ENCODE data around the gene ZNF629. TPM values are rescaled to one million over a fixed set of nuclear protein-coding genes. Genes with fewer than 3 reads are reported as not detected.

The ZNF629 gene
- polyA plus RNA-seq, 3 donors = 0.27 to 2.0 (median 0.73) TPM

DNA sequence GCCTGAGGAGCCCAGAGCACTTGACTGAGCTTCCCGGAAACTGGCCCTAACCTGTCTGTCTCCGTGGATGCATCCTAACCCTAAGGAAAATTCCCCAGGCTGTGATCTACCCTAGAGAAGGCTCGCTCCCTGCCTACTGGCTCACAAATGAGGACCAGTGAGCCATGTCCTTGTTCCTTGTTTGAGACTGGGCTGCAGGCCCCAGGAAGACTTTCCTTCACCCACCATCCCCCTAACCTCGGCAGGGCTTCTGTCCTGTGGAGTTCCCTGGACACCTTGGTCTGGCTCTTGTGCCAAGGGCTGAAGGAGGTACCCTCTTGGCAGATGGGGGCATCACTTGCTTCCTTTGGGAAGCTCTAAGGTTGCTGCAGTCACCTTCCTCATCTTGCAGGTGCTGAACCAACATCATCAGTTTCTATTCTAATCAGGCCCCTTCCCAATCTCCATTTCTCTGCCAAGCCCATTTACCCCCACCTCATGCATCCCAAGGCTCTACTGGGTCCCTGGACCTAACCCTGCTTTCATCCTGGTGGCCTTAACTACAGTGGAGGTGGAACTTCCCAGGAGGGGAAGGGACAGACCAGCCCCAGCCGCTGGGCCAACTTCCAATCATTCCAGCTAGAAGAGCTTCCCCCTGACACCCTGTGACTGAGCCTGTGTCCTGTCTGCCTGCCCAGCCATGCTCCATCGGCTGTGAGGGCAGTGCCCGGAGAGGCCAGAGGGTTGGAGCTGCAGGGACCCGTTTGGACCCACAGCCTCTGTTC lies 12.5 kb downstream of the ZNF629 start:
- no peak for TF ChIP-seq CTCF (IDR thresholded peaks at IDR 0.05)
- Histone ChIP-seq H3K9me3 (replicated peaks in 1 of 2; ENCODE audit: control insufficient read depth in 1 of 2, insufficient read depth in 1 of 2, low read length in 2 of 2) (no peaks in the 10 kb centered on the region), H3K27ac (ENCODE audit: low read depth in 1 of 2, low read length in 2 of 2) (peak overlapping the region; percentile 19 to 63), H3K27me3 (ENCODE audit: control insufficient read depth in 2 of 2, insufficient read depth in 2 of 2, low read length in 2 of 2) (no peaks in the 10 kb centered on the region), H3K4me3 (replicated peaks in 1 of 3; ENCODE audit: low read depth in 2 of 3, low read length in 3 of 3) (peak overlapping the region in 1 of 3 experiments; percentile 78), H3K4me2 (replicated peaks; ENCODE audit: extremely low read depth, low read length, poor library complexity, severe bottlenecking) (peak overlapping the region; percentile 95), H3K4me1 (ENCODE audit: control insufficient read depth in 1 of 2, insufficient read depth in 2 of 2, low read length in 2 of 2) (peaks cover 18 to 30% of the 10 kb centered on the region in 2 donors), H4K20me1 (ENCODE audit: insufficient read depth, low read length) (peaks cover 36% of the 10 kb centered on the region), H2AFZ (ENCODE audit: insufficient read depth, low read depth, low read length, poor library complexity, severe bottlenecking) (no peak overlapping the region), H3K36me3 (replicated peaks in 1 of 2; ENCODE audit: control insufficient read depth in 1 of 2, insufficient read depth in 2 of 2, low read length in 2 of 2) (peaks cover 45 to 51% of the 10 kb centered on the region in 2 donors), H3K9ac (ENCODE audit: insufficient read depth, low read length, poor library complexity, severe bottlenecking) (peak overlapping the region; percentile 68), H3K79me2 (ENCODE audit: insufficient read depth, low read length) (peaks cover 8% of the 10 kb centered on the region)
- H3K27ac Mint-ChIP-seq = peak overlapping the region in 5 of 7 donors; percentile 67 to 92 (median 83)
- intact Hi-C loops (cut with micrococcal nuclease) = no loop called here
- H3K4me3 Mint-ChIP-seq = peak overlapping the region; percentile 93 to 97
- no peak for DNase-seq
- H3K36me3 Mint-ChIP-seq = peaks cover 39 to 51% of the 10 kb centered on the region in 2 donors
- 82% methylated on average over 7 of the region's 8 CpGs for WGBS (ENCODE audit: insufficient coverage)
- H3K9me3 Mint-ChIP-seq = no peaks in the 10 kb centered on the region
- peaks cover 43% of the 10 kb centered on the region for H3K4me1 Mint-ChIP-seq
- H3K27me3 Mint-ChIP-seq (ENCODE audit: low read depth in 3 of 3) = peaks cover 0 to 3% (median 2%) of the 10 kb centered on the region in 3 donors

GRCh38 chr16:30773826-30774225 lies 13.2 kb downstream of the ZNF629 start:
- peak overlapping the region in 1 of 7 donors; percentile 3 for H3K27ac Mint-ChIP-seq
- H3K36me3 Mint-ChIP-seq = peaks cover 47 to 59% of the 10 kb centered on the region in 2 donors
- no peak overlapping the region for H3K4me3 Mint-ChIP-seq

More at GRCh38 chr16:30773826-30774225, 13.2 kb downstream of the ZNF629 start:
- Histone ChIP-seq H3K27me3 (ENCODE audit: control insufficient read depth in 2 of 2, insufficient read depth in 2 of 2, low read length in 2 of 2) (no peaks in the 10 kb centered on the region), H3K9me3 (replicated peaks in 1 of 2; ENCODE audit: control insufficient read depth in 1 of 2, insufficient read depth in 1 of 2, low read length in 2 of 2) (no peaks in the 10 kb centered on the region), H3K4me3 (replicated peaks in 1 of 3; ENCODE audit: low read depth in 2 of 3, low read length in 3 of 3) (no peak overlapping the region), H3K4me2 (replicated peaks; ENCODE audit: extremely low read depth, low read length, poor library complexity, severe bottlenecking) (no peak overlapping the region), H4K20me1 (ENCODE audit: insufficient read depth, low read length) (peaks cover 36% of the 10 kb centered on the region), H3K36me3 (replicated peaks in 1 of 2; ENCODE audit: control insufficient read depth in 1 of 2, insufficient read depth in 2 of 2, low read length in 2 of 2) (peaks cover 52 to 58% of the 10 kb centered on the region in 2 donors), H3K4me1 (ENCODE audit: control insufficient read depth in 1 of 2, insufficient read depth in 2 of 2, low read length in 2 of 2) (peaks cover 18 to 29% of the 10 kb centered on the region in 2 donors), H3K9ac (ENCODE audit: insufficient read depth, low read length, poor library complexity, severe bottlenecking) (no peak overlapping the region), H3K27ac (ENCODE audit: low read depth in 1 of 2, low read length in 2 of 2) (no peak overlapping the region), H2AFZ (ENCODE audit: insufficient read depth, low read depth, low read length, poor library complexity, severe bottlenecking) (no peak overlapping the region), H3K79me2 (ENCODE audit: insufficient read depth, low read length) (peaks cover 8% of the 10 kb centered on the region)
- DNase-seq = no peak
- TF ChIP-seq CTCF (IDR thresholded peaks at IDR 0.05) = no peak
- Mint-ChIP-seq H3K4me1 (peaks cover 41% of the 10 kb centered on the region), H3K27me3 (ENCODE audit: low read depth in 3 of 3) (peaks cover 0 to 3% (median 2%) of the 10 kb centered on the region in 3 donors), H3K9me3 (no peaks in the 10 kb centered on the region)
- 37% methylated on average over 13 of the region's 14 CpGs for WGBS (ENCODE audit: insufficient coverage)
- intact Hi-C loops (cut with micrococcal nuclease) = no loop called here
